Smooth muscle cell (in vitro differentiated cells): ENCODE data around the gene MPC1L. TPM values are rescaled to one million over a fixed set of nuclear protein-coding genes. Genes with fewer than 3 reads are reported as not detected.

Source experiments
- DNase-seq: peaks from one replicate; lab custom pipeline; 2025; ENCODE audit not compliant: unreplicated experiment; lab: John Stamatoyannopoulos, UW
- H2AFZ ChIP-seq: fragments of 200-600 bp; sonication (generic); 2 replicates; pipeline ENCODE4 v1.6.0; 2016; ENCODE audit warnings: antibody characterized with exemption, low read depth, mild to moderate bottlenecking
- H3F3A ChIP-seq: fragments of 200-600 bp; sonication (generic); 2 replicates; pipeline ENCODE4 v1.6.0; 2017; ENCODE audit warnings: antibody characterized with exemption, low read depth
- H3K27ac ChIP-seq: fragments of 200-600 bp; sonication (generic); 2 replicates; pipeline ENCODE4 v1.5.1; 2016; ENCODE audit warnings: low read depth, mild to moderate bottlenecking
- H3K27me3 ChIP-seq: fragments of 200-600 bp; sonication (generic); 2 replicates; pipeline ENCODE4 v1.6.1; 2016; ENCODE audit warnings: low read depth, mild to moderate bottlenecking
- H3K36me3 ChIP-seq: fragments of 200-600 bp; sonication (generic); 2 replicates; pipeline ENCODE4 v1.5.1; 2016; ENCODE audit warnings: low read depth
- H3K4me1 ChIP-seq: fragments of 200-600 bp; sonication (generic); 2 replicates; pipeline ENCODE4 v1.5.1; 2016; ENCODE audit warnings: low read depth
- H3K4me2 ChIP-seq: fragments of 200-600 bp; sonication (generic); 2 replicates; pipeline ENCODE4 v1.6.0; 2016; ENCODE audit warnings: mild to moderate bottlenecking
- H3K4me3 ChIP-seq: fragments of 200-600 bp; sonication (generic); 2 replicates; pipeline ENCODE4 v1.5.1; 2016; ENCODE audit warnings: mild to moderate bottlenecking
- H3K79me2 ChIP-seq: fragments of 200-600 bp; sonication (generic); 2 replicates; pipeline ENCODE4 v1.6.0; 2016; ENCODE audit warnings: low read depth, mild to moderate bottlenecking
- H3K9ac ChIP-seq: fragments of 200-600 bp; sonication (generic); 2 replicates; pipeline ENCODE4 v1.6.0; 2016; ENCODE audit warnings: low read depth
- H3K9me3 ChIP-seq: fragments of 200-600 bp; sonication (generic); replicated peaks from 2 replicates; pipeline ENCODE4 v1.5.1; 2016; ENCODE audit warnings: low read depth
- H4K20me1 ChIP-seq: fragments of 200-600 bp; sonication (generic); 2 replicates; pipeline ENCODE4 v1.6.0; 2016; ENCODE audit warnings: low read depth
- WGBS: methylation state at CpG from one replicate; pipeline ENCODE4 v1.1.7; 2016; ENCODE audit warnings: low lambda C conversion rate; 5-methylcytosine and 5-hydroxymethylcytosine counted together
- polyA plus RNA-seq: library from polyadenylated mRNA; unstranded; fragments of >200 nt; fragmentation: Nextera tagmentation; extraction: Ambion mirVana; gene quantifications from 2 replicates; pipeline ENCODE4 v1.2.1, GENCODE V29; 2016
- total RNA-seq: library from RNA; depleted of rRNA; stranded (reverse); fragments of >200 nt; gene quantifications from 2 replicates; pipeline ENCODE4 v1.2.3, GENCODE V29; 2014
- TF ChIP-seq, protein P1 (sequence below): fragments of 200-600 bp; sonication (generic); IDR thresholded peaks from 2 replicates; pipeline ENCODE4 v1.5.1; 2017; ENCODE audit warnings: borderline replicate concordance, mild to moderate bottlenecking, antibody characterized with exemption; ENCODE audit not compliant: insufficient read depth, poor library complexity, severe bottlenecking

MPC1L gene
- total and polyA plus RNA-seq, 2 experiments from 2014 or later = 1.1 TPM; not detected in 1

- H3K36me3 ChIP-seq = no peaks in the 10 kb centered on the region
- H3K27me3 ChIP-seq = no peaks in the 10 kb centered on the region
- TF ChIP-seq, protein P1, sequence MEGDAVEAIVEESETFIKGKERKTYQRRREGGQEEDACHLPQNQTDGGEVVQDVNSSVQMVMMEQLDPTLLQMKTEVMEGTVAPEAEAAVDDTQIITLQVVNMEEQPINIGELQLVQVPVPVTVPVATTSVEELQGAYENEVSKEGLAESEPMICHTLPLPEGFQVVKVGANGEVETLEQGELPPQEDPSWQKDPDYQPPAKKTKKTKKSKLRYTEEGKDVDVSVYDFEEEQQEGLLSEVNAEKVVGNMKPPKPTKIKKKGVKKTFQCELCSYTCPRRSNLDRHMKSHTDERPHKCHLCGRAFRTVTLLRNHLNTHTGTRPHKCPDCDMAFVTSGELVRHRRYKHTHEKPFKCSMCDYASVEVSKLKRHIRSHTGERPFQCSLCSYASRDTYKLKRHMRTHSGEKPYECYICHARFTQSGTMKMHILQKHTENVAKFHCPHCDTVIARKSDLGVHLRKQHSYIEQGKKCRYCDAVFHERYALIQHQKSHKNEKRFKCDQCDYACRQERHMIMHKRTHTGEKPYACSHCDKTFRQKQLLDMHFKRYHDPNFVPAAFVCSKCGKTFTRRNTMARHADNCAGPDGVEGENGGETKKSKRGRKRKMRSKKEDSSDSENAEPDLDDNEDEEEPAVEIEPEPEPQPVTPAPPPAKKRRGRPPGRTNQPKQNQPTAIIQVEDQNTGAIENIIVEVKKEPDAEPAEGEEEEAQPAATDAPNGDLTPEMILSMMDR = no peak
- no peaks in the 10 kb centered on the region for H3K4me1 ChIP-seq
- no peak for DNase-seq
- no peaks in the 10 kb centered on the region for H4K20me1 ChIP-seq
- 96% methylated on average over 2 of the region's 2 CpGs for WGBS
- H3K9ac ChIP-seq = no peak overlapping the region
- H3K79me2 ChIP-seq = no peaks in the 10 kb centered on the region
- H3K9me3 ChIP-seq = no peaks in the 10 kb centered on the region
- H2AFZ ChIP-seq = no peak overlapping the region
- no peaks in the 10 kb centered on the region for H3F3A ChIP-seq
- H3K4me3 ChIP-seq = no peak overlapping the region
- no peak overlapping the region for H3K27ac ChIP-seq
- H3K4me2 ChIP-seq = no peak overlapping the region
Observed at GRCh38 chrX:40661489-40661888, 38.3 kb downstream of the MPC1L start.

DNA sequence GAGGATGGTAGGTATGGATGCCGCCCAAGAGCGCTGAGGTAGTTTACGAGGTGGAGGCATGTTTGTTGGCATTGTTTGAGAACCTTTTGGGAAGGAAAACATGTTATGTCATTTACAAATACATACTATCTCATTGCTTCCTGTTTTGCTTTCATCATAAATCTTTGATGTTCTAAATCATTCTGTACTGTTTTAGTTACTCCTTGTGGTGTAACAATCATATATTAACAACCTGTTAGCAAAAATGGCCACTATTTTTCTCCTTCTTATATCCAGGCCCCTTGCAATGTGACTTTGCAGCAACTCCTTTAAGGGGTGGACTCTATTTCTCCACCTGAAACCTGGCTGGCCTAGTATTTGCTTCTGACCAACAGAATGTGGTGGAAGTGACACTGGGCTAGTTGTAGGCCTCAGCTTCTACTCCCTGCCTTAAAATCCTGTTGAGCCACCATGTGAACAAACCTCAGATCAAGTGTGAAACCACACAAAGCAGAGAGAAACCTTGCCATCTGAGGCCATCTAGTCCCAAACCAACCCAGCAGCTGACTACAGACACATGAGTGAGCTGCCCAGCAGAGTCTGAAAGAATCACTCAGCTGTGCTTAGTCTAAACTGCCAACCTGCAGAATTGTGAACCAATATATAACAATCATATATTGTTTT is 40.0 kb downstream of the MPC1L start:
- H3K79me2 ChIP-seq = no peaks in the 10 kb centered on the region
- no peak overlapping the region for H3K27ac ChIP-seq
- H3F3A ChIP-seq = no peaks in the 10 kb centered on the region
- 97% methylated on average over 3 of the region's 3 CpGs for WGBS
- no peak overlapping the region for H3K4me3 ChIP-seq
- H3K9ac ChIP-seq = no peak overlapping the region
- H4K20me1 ChIP-seq = no peaks in the 10 kb centered on the region
- TF ChIP-seq, protein P1 = no peak
- H2AFZ ChIP-seq = no peak overlapping the region
- H3K27me3 ChIP-seq = no peaks in the 10 kb centered on the region
- H3K9me3 ChIP-seq = no peaks in the 10 kb centered on the region
- H3K4me2 ChIP-seq = no peak overlapping the region
- no peaks in the 10 kb centered on the region for H3K4me1 ChIP-seq
- DNase-seq = no peak
- no peaks in the 10 kb centered on the region for H3K36me3 ChIP-seq

GRCh38 chrX:40663880-40664630 is 40.8 kb downstream of the MPC1L start:
- H3F3A ChIP-seq = no peaks in the 10 kb centered on the region
- peaks cover 6% of the 10 kb centered on the region for H3K36me3 ChIP-seq
- H3K27me3 ChIP-seq = no peaks in the 10 kb centered on the region
- 41% methylated on average over 6 of the region's 6 CpGs for WGBS
- H4K20me1 ChIP-seq = no peaks in the 10 kb centered on the region
- H3K9me3 ChIP-seq = no peaks in the 10 kb centered on the region
- TF ChIP-seq, protein P1 = peak; percentile 32
- no peak overlapping the region for H3K4me3 ChIP-seq
- H3K4me1 ChIP-seq = no peaks in the 10 kb centered on the region
- H2AFZ ChIP-seq = no peak overlapping the region
- no peak overlapping the region for H3K27ac ChIP-seq
- DNase-seq = no peak
- H3K79me2 ChIP-seq = no peaks in the 10 kb centered on the region
- no peak overlapping the region for H3K4me2 ChIP-seq
- no peak overlapping the region for H3K9ac ChIP-seq
